Glutamatergic neuron (in vitro differentiated cells): ENCODE data around the gene RASGRF1. TPM values are rescaled to one million over a fixed set of nuclear protein-coding genes. Genes with fewer than 3 reads are reported as not detected.

ENCODE experiments used
- DNase-seq: peaks from one replicate; pipeline ENCODE4 v3.0.0; 2022
- H3K27ac Mint-ChIP-seq: one replicate; pipeline ENCODE4 v1.8.0; 2020; ENCODE audit warnings: mild to moderate bottlenecking, mixed read lengths, inconsistent platforms; ENCODE audit not compliant: unreplicated experiment
- H3K27me3 Mint-ChIP-seq: one replicate; pipeline ENCODE4 v1.8.0; 2020; ENCODE audit warnings: mild to moderate bottlenecking, moderate library complexity, mixed read lengths, inconsistent platforms; ENCODE audit not compliant: unreplicated experiment
- H3K36me3 Mint-ChIP-seq: one replicate; pipeline ENCODE4 v1.8.0; 2020; ENCODE audit warnings: mild to moderate bottlenecking, mixed read lengths, inconsistent platforms; ENCODE audit not compliant: unreplicated experiment
- H3K4me1 Mint-ChIP-seq: one replicate; pipeline ENCODE4 v1.8.0; 2020; ENCODE audit warnings: mild to moderate bottlenecking, low read depth, mixed read lengths, inconsistent platforms; ENCODE audit not compliant: unreplicated experiment
- H3K4me3 Mint-ChIP-seq: one replicate; pipeline ENCODE4 v1.8.0; 2020; ENCODE audit warnings: mild to moderate bottlenecking, mixed read lengths, inconsistent platforms; ENCODE audit not compliant: unreplicated experiment
- H3K9me3 Mint-ChIP-seq: one replicate; pipeline ENCODE4 v1.8.0; 2020; ENCODE audit warnings: mild to moderate bottlenecking, moderate library complexity, mixed read lengths, inconsistent platforms; ENCODE audit not compliant: unreplicated experiment
- CTCF ChIP-seq: fragments of 200-600 bp; sonication (generic); IDR thresholded peaks from one replicate; pipeline ENCODE4 v1.5.0; 2021; ENCODE audit not compliant: partially characterized antibody, unreplicated experiment
- total RNA-seq: library from RNA; stranded (reverse); fragmentation: NEBNext Ultra II Directional; extraction: Animal tissue kit (Norgen Biotek cat#: 25700); gene quantifications from one replicate; pipeline ENCODE4 v1.2.1, GENCODE V29; 2021; ENCODE audit not compliant: unreplicated experiment

Gene RASGRF1
- total RNA-seq, 1 donor from 2014 or later, result 0.32 TPM

GRCh38 chr15:79045041-79045440 is 45.5 kb downstream of the RASGRF1 start:
- Mint-ChIP-seq H3K36me3 (peaks cover 15% of the 10 kb centered on the region), H3K4me3 (no peak overlapping the region), H3K9me3 (peaks cover 10% of the 10 kb centered on the region), H3K4me1 (peaks cover 11% of the 10 kb centered on the region), H3K27ac (no peak overlapping the region), H3K27me3 (peaks cover 4% of the 10 kb centered on the region)
- no peak for TF ChIP-seq CTCF
- DNase-seq, result no peak

GRCh38 chr15:79042213-79042928 is 48.2 kb downstream of the RASGRF1 start:
- Mint-ChIP-seq H3K27ac (no peak overlapping the region), H3K9me3 (peaks cover 9% of the 10 kb centered on the region), H3K27me3 (peaks cover 6% of the 10 kb centered on the region), H3K36me3 (peaks cover 15% of the 10 kb centered on the region), H3K4me1 (peaks cover 7% of the 10 kb centered on the region), H3K4me3 (no peak overlapping the region)
- no peak for TF ChIP-seq CTCF
- no peak for DNase-seq

- no peak overlapping the region for H3K27ac Mint-ChIP-seq
- no peak overlapping the region for H3K4me3 Mint-ChIP-seq
- peaks cover 15% of the 10 kb centered on the region for H3K36me3 Mint-ChIP-seq
- no peak for DNase-seq
- peaks cover 6% of the 10 kb centered on the region for H3K27me3 Mint-ChIP-seq
- TF ChIP-seq CTCF, result no peak
- peaks cover 7% of the 10 kb centered on the region for H3K4me1 Mint-ChIP-seq
- peaks cover 9% of the 10 kb centered on the region for H3K9me3 Mint-ChIP-seq
Measured at GRCh38 chr15:79041601-79042168, 48.9 kb downstream of the RASGRF1 start.

- Mint-ChIP-seq H3K4me1 (no peaks in the 10 kb centered on the region), H3K4me3 (no peak overlapping the region), H3K9me3 (peaks cover 6% of the 10 kb centered on the region), H3K36me3 (peaks cover 4% of the 10 kb centered on the region), H3K27ac (no peak overlapping the region), H3K27me3 (peaks cover 4% of the 10 kb centered on the region)
- TF ChIP-seq CTCF, result no peak
- no peak for DNase-seq
Measured at GRCh38 chr15:79037848-79038247, 52.7 kb downstream of the RASGRF1 start.

- no peak for DNase-seq
- H3K9me3 Mint-ChIP-seq, result peaks cover 5% of the 10 kb centered on the region
- no peak overlapping the region for H3K4me3 Mint-ChIP-seq
- no peak overlapping the region for H3K27ac Mint-ChIP-seq
- no peaks in the 10 kb centered on the region for H3K36me3 Mint-ChIP-seq
- H3K4me1 Mint-ChIP-seq, result no peaks in the 10 kb centered on the region
- H3K27me3 Mint-ChIP-seq, result peaks cover 4% of the 10 kb centered on the region
- no peak for TF ChIP-seq CTCF
Measured at GRCh38 chr15:79036323-79036722, 54.3 kb downstream of the RASGRF1 start.
